ENCODE measurements around the gene ZCCHC14.
"Not testable (repeated sequence)": the region's sequence is repeated elsewhere in the genome, so short reads cannot be mapped to it uniquely, and the experiment has no call there.

- TF ChIP-seq, protein P1, sequence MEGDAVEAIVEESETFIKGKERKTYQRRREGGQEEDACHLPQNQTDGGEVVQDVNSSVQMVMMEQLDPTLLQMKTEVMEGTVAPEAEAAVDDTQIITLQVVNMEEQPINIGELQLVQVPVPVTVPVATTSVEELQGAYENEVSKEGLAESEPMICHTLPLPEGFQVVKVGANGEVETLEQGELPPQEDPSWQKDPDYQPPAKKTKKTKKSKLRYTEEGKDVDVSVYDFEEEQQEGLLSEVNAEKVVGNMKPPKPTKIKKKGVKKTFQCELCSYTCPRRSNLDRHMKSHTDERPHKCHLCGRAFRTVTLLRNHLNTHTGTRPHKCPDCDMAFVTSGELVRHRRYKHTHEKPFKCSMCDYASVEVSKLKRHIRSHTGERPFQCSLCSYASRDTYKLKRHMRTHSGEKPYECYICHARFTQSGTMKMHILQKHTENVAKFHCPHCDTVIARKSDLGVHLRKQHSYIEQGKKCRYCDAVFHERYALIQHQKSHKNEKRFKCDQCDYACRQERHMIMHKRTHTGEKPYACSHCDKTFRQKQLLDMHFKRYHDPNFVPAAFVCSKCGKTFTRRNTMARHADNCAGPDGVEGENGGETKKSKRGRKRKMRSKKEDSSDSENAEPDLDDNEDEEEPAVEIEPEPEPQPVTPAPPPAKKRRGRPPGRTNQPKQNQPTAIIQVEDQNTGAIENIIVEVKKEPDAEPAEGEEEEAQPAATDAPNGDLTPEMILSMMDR (IDR thresholded peaks at IDR 0.05), result not testable (repeated sequence)
- not testable (repeated sequence) for TF ChIP-seq ZFX (IDR thresholded peaks at IDR 0.05; ENCODE audit: borderline replicate concordance)
Measured at GRCh38 chr16:87518430-87519051, 25.7 kb upstream of the ZCCHC14 start.

Measured in 22Rv1 (cell line).